SH-SY5Y (cell line): ENCODE data around the gene SLC4A7.

Experiments
- GATA2 ChIP-seq: IDR thresholded peaks from 2 replicates; pipeline ENCODE4 v1.6.1; 2011; ENCODE audit warnings: mild to moderate bottlenecking, low read depth, low read length
- GATA3 ChIP-seq: IDR thresholded peaks from 2 replicates; pipeline ENCODE4 v1.6.1; 2011; ENCODE audit warnings: low read depth, mild to moderate bottlenecking, low read length, moderate library complexity

DNA sequence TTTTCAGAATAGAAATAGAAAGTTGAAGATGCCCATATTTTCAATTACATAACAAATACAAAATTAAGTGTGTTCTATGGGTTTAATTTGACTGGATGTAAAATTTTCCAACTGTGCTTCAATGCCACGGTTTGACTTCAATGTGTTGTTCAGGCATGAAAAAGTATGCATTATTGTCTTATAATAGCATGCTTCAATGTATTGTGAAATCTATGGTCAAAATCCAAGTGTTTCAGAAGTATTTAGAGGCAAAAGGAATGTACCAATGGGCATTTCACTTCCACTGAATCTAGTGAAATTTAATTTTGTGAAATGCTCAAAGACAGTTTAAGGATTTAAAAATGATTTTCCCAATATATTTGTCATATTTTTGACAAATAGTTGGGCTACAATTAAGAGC lies 131.0 kb downstream of the SLC4A7 start:
- TF ChIP-seq GATA2 = no peak
- no peak for TF ChIP-seq GATA3
